Right renal cortex interstitium (tissue), 3 donors: ENCODE data around the gene CLSTN2. TPM values are rescaled to one million over a fixed set of nuclear protein-coding genes. Genes with fewer than 3 reads are reported as not detected.

ENCODE experiments used
- DNase-seq, 3 donors: peaks; one replicate each; pipeline ENCODE4 v3.0.0-alpha.2; 2013; ENCODE audit warnings: low read depth in 3 of 3, low spot score in 2 of 3
- polyA plus RNA-seq, 3 donors: library from polyadenylated mRNA; unstranded; fragments of 120-200 nt; gene quantifications; one replicate each; pipeline ENCODE4 v1.2.1, GENCODE V29; 2013; ENCODE audit not compliant: insufficient read length in 3 of 3

CLSTN2 gene
- 1 to 10 TPM; 1.5 to 1.9 (median 1.5) TPM for polyA plus RNA-seq

DNA sequence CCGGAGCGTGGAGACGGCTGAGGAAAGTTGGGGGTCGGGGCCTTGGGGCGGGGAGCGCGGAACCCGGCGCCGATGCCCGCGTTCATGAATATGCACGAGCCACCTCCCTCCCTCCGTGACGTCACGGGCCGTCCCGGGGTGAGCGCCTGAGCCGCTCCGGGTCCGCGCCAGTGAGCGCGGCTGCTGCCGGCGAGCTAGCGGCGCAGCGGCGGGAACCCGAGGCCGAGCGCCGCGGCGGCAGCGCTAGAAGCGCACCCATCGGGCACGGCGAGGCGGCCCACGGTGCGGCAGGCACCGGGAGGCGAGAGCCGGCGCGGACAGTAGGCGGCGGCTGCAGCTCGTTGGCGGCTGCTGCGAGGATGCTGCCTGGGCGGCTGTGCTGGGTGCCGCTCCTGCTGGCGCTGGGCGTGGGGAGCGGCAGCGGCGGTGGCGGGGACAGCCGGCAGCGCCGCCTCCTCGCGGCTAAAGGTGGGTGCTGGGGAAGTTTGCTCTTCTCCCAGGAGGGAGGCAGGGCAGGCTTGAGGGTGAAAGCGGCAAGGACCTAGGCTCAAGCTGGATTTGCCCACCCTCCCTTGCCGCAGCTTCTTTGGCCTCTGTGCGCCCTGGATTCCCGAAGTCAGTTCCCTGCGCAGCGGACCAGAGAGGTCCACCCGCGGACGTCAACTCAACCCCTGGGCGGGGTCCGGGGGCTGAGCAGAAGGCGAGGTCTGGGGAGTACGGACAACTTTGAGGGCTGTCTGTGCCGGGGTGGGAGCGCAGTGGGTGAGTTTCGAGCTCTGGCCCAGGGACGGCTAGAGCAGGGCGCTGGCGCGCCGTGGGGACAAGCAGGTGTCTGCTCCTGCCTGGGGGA lies at the start of gene CLSTN2:
Gene CLSTN2, plus strand, starts transcription at position 170 of the 850 bp plus-strand sequence.
- DNase-seq = peak in 1 of 3 donors; percentile 65

DNA sequence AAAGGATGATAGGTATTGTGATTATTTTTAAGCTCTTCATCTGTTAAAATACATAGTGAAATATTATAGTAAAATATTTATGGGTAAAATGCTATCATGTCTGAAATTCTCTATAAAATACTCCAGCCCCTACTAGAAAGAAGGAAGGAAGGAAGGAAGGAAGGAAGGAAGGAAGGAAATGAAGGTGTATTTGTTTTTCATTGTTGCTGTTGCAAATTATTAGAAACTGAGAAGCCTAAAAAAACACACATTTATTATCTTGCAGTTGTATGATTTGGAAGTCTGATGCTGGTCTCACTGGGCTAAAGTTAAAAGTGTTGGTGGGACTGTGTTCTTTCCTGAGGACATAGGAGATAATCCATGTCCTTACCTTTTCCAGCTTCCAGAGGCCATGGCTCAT lies 47.6 kb upstream of the CLSTN2 start:
- DNase-seq = no peak

GRCh38 chr3:139888561-139889140 lies 46.3 kb upstream of the CLSTN2 start:
- no peak for DNase-seq

DNA sequence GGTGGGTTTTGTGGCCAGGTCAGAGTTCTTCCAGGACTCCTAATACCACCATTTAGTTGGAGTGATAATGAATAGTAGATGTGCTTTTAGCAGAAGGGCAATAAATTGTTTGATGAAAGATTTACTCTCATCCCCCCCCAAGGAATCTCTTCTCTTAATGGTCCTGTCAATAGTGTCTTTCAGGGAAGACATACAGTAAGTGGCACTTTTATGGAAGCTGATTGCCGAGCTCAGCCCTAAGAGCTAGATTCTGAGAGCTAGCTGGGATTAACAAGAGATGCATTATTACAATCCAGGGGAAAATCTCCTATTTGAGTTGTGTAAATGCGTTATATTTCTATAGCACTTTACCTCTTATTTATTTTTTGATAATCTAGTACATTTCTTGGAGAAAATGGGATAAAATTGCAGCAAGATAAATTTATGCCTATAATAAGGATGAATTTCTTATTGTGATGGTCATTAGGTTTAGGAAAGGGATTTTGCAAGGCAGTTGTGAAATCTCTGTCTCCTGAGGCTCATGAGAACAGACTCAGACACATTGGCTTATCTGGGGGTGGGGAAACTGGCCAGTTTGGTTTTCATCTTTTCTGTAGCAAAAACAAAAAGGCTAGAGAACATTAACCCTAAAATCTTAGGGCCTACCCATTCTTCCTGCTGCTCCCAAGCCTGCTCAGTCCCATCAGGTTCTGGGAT lies 41.6 kb upstream of the CLSTN2 start:
- no peak for DNase-seq

DNA sequence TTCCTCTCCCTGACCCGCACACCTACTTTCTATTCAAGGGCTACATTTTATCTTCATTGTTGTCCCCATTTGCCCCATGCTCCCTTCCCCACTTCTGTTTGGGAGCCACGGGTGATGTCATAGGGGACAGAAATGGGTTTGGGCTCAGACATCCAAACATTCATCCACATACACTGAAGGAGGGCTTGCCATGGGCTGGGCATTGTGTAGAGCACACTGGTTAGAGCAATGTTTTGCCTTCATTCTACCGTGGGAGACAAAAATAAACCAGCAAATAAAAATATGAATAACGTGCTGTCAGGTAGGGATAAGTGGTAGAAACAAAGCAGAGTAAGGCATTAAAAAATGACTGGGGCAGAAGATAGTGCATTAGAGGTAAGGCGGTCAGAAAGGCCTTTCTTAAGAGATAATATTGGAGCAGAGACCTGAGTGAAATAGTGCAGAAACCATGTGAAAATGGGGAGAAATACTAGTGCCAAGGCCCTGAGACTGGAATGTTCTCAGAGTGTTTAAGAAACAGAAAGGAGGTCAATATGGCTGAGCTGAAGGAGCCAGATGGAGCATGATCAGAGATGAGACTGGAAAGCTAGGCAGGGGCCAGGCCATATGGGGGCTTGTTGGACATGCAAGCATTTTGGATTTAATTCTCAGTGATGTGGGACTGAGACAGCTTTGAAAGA lies 40.9 kb upstream of the CLSTN2 start:
- no peak for DNase-seq

- no peak for DNase-seq
Observed at GRCh38 chr3:139894643-139894989, 40.4 kb upstream of the CLSTN2 start.

GRCh38 chr3:139897759-139898158 lies 37.2 kb upstream of the CLSTN2 start:
- no peak for DNase-seq

DNA sequence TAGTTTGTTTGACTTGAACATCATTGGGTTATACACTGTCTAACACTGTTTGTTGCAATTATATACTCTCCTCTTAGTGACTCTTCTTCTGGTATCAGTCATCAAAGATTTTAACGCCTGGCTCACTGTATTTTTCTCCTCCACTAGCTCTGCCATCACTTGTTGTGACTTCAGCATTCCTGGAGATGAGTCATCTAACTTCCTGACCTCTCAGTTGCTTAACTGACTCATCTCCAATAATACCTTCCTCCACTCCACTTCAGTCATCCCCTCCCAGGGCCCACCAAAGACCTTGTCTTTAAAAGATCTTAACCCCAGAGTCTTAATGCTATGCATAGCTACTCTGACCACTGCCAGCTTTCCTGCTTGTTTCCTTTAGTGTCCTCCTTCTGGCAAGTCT lies 28.6 kb upstream of the CLSTN2 start:
- no peak for DNase-seq

- no peak for DNase-seq
Observed at GRCh38 chr3:139909811-139910210, 25.2 kb upstream of the CLSTN2 start.

DNA sequence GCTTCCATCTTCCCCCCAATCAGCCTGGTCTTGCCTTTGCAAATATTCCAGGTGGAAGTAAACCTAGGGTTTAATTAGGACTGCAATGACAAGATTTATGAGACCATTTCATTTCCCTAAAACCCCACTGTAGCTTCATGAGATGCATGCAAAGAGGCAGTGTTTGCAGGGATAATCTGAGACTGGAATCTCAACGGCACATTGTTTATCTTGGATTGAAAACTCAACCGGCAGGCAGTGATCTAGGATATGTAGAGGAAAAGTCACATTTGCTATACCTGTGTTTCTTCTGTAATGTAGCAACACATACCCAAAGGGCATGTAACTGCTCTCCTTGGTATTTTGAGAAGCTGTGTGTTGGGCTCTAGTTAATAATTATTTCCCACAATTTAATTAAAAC lies 18.7 kb upstream of the CLSTN2 start:
- DNase-seq = no peak

GRCh38 chr3:139917226-139917785 lies 17.7 kb upstream of the CLSTN2 start:
- DNase-seq = no peak

DNA sequence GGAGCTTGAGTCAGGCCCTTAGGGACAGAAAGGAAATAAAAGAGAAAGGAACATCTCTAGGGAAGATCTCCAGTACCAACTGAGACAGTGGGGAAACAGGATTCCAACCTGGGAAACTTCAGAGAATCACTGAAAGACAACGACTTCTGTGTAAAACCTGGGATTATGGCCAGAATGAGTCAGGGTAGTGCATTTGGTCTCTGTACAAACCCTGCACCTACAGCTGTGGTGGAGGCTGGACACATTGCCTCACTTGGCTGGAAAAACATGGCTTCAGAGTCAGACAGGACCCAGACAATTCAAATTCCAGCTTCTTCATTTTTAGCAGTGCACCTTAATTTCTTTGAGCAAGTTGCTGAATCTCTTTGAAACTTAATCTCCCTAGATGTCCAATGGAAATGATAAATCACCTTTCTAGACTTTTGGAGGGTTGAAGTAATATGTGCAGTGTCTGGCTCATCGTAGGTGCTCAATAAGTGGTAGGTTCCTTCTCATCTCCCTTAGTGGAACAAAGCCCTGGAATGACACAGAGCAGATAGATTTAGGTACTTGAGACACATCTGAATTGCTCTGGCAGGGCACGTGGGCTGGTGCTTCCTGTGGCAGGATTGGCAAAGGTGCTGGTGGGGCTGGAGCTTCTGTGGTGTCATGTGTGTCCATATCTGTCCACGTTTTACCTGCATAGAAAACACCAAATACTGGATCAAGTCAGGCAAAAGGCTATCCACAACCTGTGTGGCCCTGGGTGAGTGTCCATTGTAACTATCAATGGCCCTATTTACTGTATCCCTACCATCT lies 6.1 kb upstream of the CLSTN2 start:
- no peak for DNase-seq

GRCh38 chr3:139930211-139930610 lies 4.8 kb upstream of the CLSTN2 start:
- no peak for DNase-seq

DNA sequence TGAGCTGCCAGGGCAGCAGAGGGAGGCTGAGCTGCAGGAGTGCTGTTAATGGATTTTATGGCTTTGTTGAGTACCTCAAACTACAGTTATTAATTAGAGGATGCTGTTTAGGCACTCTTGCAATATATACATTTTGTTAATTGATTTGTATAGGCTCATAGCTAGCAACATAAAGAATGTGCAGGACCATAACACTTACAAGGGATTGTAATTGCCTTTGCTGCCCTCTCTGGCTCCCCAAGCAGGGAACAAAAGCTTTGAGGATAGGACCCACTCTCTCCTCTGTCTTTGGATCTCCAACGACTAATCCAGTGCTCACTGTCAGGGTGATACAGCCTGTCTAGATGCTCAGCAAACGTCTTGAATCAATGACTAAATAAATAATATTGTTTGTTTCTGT lies 1.2 kb upstream of the CLSTN2 start:
- DNase-seq = no peak

GRCh38 chr3:139934613-139935015 lies 371 bp upstream of the CLSTN2 start:
- DNase-seq = peak in 1 of 3 donors; percentile 43

- peak in 1 of 3 donors; percentile 23 for DNase-seq
Observed at GRCh38 chr3:139935866-139936817, 1.2 kb downstream of the CLSTN2 start.

- DNase-seq = peak in 1 of 3 donors; percentile 39
Observed at GRCh38 chr3:139937674-139938279, 2.8 kb downstream of the CLSTN2 start.

DNA sequence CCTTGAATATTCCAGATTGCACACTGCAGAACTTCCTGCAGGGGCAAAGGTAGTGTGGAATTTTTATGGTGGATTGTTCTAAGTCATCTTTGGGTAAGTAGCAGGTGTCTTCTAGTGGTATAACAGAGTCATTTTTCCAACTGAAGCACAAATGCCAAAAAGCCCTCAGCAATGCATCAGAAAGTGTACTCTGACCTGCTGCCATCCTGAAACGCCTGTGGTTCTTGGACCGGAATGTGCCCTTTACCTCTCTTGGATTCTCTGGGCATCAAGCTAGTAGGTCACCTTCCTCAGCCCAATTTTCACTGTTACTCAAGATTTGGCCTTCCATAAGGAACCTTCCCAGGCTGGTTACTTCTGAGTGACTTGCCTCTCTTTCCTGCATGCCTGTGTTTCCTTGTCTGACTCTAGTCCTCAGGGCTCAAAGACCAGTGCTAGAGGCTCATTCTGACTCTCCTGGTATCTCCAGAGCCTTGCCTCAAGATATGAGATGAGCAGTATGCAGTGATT lies 4.8 kb downstream of the CLSTN2 start:
- DNase-seq = no peak
